PC-3 (cell line): ENCODE results near the gene MRPS10. TPM values are rescaled to one million over a fixed set of nuclear protein-coding genes. Genes with fewer than 3 reads are reported as not detected.
A peak's percentile ranks its signal among the peaks of the same experiment; 100 is the strongest.

ENCODE experiments used
- ATAC-seq: fragments of 200-7000 bp; cut with Tn5 transposase; 2 replicates; pipeline ENCODE4 v1.9.1; 2020; ENCODE audit warnings: mild to moderate bottlenecking, moderate library complexity
- BruUV-seq: library from RNA; stranded (reverse); fragments of 400-500 nt; replicated peaks from 2 replicates; lab custom pipeline; 2021; lab: Mats Ljungman, UMichigan
- CTCF ChIA-PET: fragments of 300-600 bp; sonication (Branson Sonifier 250); formaldehyde crosslinking; loops from one replicate; lab custom pipeline; 2022; ENCODE audit warnings: antibody characterized with exemption; lab: Charles Lee
- POLR2A ChIA-PET: fragments of 300-600 bp; sonication (Branson Sonifier 250); formaldehyde crosslinking; loops from one replicate; lab custom pipeline; 2022; ENCODE audit warnings: antibody characterized with exemption; ENCODE audit not compliant: unreplicated experiment; lab: Charles Lee
- DNase-seq: peaks from one replicate; pipeline ENCODE4 v3.0.0-alpha.2; 2015
- H2AFZ ChIP-seq: fragments of 300-600 bp; sonication (generic); 2 replicates; pipeline ENCODE4 v1.6.0; 2016; ENCODE audit warnings: antibody characterized with exemption, low read length
- H3F3A ChIP-seq: fragments of 300-600 bp; sonication (generic); one replicate; pipeline ENCODE4 v1.6.0; 2017; ENCODE audit warnings: antibody characterized with exemption, low read length, control low read depth, mild to moderate bottlenecking; ENCODE audit not compliant: unreplicated experiment
- H3K27ac ChIP-seq: fragments of 300-600 bp; sonication (generic); 2 replicates; pipeline ENCODE4 v1.5.1; 2016; ENCODE audit warnings: mild to moderate bottlenecking, low read length
- H3K27me3 ChIP-seq: fragments of 300-600 bp; sonication (generic); 2 replicates; pipeline ENCODE4 v1.6.1; 2016; ENCODE audit warnings: low read length, mixed read lengths
- H3K36me3 ChIP-seq: fragments of 300-600 bp; sonication (generic); 2 replicates; pipeline ENCODE4 v1.6.1; 2016; ENCODE audit warnings: low read depth, mixed run types, low read length, mixed read lengths
- H3K4me1 ChIP-seq: fragments of 300-600 bp; sonication (generic); 2 replicates; pipeline ENCODE4 v1.5.1; 2016; ENCODE audit warnings: low read length; ENCODE audit not compliant: insufficient read depth
- H3K4me2 ChIP-seq: fragments of 300-600 bp; sonication (generic); 2 replicates; pipeline ENCODE4 v1.6.0; 2016; ENCODE audit warnings: low read length
- H3K4me3 ChIP-seq: fragments of 300-600 bp; sonication (generic); 2 replicates; pipeline ENCODE4 v1.5.1; 2016; ENCODE audit warnings: mild to moderate bottlenecking, low read length, mixed read lengths
- H3K79me2 ChIP-seq: fragments of 300-600 bp; sonication (generic); 2 replicates; pipeline ENCODE4 v1.6.1; 2017; ENCODE audit warnings: low read length, mixed read lengths
- H3K9ac ChIP-seq: fragments of 300-600 bp; sonication (generic); 2 replicates; pipeline ENCODE4 v1.6.0; 2016; ENCODE audit warnings: mild to moderate bottlenecking, low read length
- H3K9me2 ChIP-seq: fragments of 300-600 bp; sonication (generic); replicated peaks from 2 replicates; pipeline ENCODE4 v1.6.1; 2016; ENCODE audit warnings: mixed run types, low read length, mixed read lengths
- H3K9me3 ChIP-seq: fragments of 300-600 bp; sonication (generic); 2 replicates; pipeline ENCODE4 v1.6.1; 2016; ENCODE audit warnings: low read length, mixed read lengths
- H4K20me1 ChIP-seq: fragments of 300-600 bp; sonication (generic); 2 replicates; pipeline ENCODE4 v1.6.1; 2016; ENCODE audit warnings: low read length, mixed read lengths
- EZH2 ChIP-seq: fragments of 300-600 bp; sonication (generic); IDR thresholded peaks from one replicate; pipeline ENCODE4 v1.6.1; 2017; ENCODE audit warnings: antibody characterized with exemption, mild to moderate bottlenecking, low read length; ENCODE audit not compliant: unreplicated experiment
- EZH2phosphoT487 ChIP-seq: fragments of 300-600 bp; sonication (generic); IDR thresholded peaks from 2 replicates; pipeline ENCODE4 v1.6.1; 2018; ENCODE audit warnings: mild to moderate bottlenecking, antibody characterized with exemption, low read length, borderline replicate concordance
- intact Hi-C: fragments of 100-400 bp; cut with micrococcal nuclease; formaldehyde crosslinking; loops from 2 replicates; pipeline ENCODE4 v1.9.0; 2023
- total RNA-seq: library from RNA; depleted of rRNA; stranded (reverse); fragments of >200 nt; gene quantifications from 2 replicates; pipeline ENCODE4 v1.2.3, GENCODE V29; 2014
- TF ChIP-seq, protein P1 (sequence below): fragments of 300-600 bp; sonication (generic); conservative IDR thresholded peaks from 2 replicates; pipeline ENCODE4 v1.5.1; 2017; ENCODE audit warnings: antibody characterized with exemption, low read depth, mild to moderate bottlenecking, low read length

The MRPS10 gene
- total RNA-seq, 1 experiment from 2014 or later = 82.1 TPM

DNA sequence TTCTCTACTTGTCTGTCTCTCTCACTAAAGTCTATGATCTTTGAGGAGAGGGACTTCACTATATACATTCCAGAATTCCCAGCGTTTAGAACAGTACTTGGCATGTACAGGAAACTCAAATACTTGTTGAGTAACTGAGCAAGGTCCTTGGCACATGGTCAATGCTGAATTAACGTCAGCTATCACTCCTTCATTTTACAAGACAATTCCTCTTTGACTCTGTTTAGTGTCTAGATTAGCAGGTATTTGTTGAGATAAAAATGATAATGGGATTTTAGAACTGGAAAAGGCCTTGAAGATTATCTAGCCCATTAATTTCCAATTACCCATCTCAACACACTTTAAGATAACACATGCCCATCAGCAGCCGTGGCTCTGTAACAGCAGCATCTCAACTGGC lies 16.3 kb downstream of the MRPS10 start:
- Histone ChIP-seq H3F3A (peaks cover 14% of the 10 kb centered on the region), H2AFZ (no peak overlapping the region), H3K9me3 (no peaks in the 10 kb centered on the region), H3K9me2 (no peaks in the 10 kb centered on the region), H3K9ac (peak overlapping the region; percentile 44; the same call in 1 of the 2 replicates), H3K4me2 (peak overlapping the region; percentile 5; the same call in 1 of the 2 replicates), H3K36me3 (peaks cover 12% of the 10 kb centered on the region), H4K20me1 (no peaks in the 10 kb centered on the region), H3K27me3 (no peaks in the 10 kb centered on the region), H3K4me3 (no peak overlapping the region), H3K79me2 (peaks cover 4% of the 10 kb centered on the region), H3K27ac (peak overlapping the region; percentile 88), H3K4me1 (peaks cover 71% of the 10 kb centered on the region)
- intact Hi-C loops = no loop called here
- no TSS peak for BruUV-seq
- DNase-seq (no peak), ATAC-seq (no peak)
- ChIA-PET POLR2A (no interaction called here), CTCF (no interaction called here)
- TF ChIP-seq EZH2 (no peak), EZH2phosphoT487 (no peak)
- TF ChIP-seq, protein P1, sequence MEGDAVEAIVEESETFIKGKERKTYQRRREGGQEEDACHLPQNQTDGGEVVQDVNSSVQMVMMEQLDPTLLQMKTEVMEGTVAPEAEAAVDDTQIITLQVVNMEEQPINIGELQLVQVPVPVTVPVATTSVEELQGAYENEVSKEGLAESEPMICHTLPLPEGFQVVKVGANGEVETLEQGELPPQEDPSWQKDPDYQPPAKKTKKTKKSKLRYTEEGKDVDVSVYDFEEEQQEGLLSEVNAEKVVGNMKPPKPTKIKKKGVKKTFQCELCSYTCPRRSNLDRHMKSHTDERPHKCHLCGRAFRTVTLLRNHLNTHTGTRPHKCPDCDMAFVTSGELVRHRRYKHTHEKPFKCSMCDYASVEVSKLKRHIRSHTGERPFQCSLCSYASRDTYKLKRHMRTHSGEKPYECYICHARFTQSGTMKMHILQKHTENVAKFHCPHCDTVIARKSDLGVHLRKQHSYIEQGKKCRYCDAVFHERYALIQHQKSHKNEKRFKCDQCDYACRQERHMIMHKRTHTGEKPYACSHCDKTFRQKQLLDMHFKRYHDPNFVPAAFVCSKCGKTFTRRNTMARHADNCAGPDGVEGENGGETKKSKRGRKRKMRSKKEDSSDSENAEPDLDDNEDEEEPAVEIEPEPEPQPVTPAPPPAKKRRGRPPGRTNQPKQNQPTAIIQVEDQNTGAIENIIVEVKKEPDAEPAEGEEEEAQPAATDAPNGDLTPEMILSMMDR = no peak

DNA sequence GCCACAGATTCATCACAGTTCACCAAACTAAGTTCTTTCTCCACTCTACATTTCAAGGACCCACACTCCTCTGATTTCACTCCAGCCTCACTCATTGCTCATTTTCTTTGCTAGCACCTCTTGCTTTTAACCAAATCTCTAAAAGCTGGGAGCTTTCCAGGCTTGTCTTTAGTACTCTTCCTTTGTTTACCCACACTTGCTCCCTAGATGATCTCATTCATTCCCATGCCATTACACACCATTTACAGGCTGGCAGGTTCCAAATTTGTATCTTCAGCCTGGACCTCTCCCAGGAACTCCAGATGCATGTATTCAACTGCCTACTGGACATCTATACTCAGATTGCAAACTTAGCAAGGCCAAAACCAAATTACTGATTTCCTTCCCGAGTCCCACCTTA lies 17.6 kb downstream of the MRPS10 start:
- H3K9me2 ChIP-seq = no peaks in the 10 kb centered on the region
- no peaks in the 10 kb centered on the region for H3K79me2 ChIP-seq
- no peaks in the 10 kb centered on the region for H3K9me3 ChIP-seq
- H3K36me3 ChIP-seq = peaks cover 7% of the 10 kb centered on the region; the same call in 1 of the 2 replicates
- POLR2A ChIA-PET = no interaction called here
- peaks cover 59% of the 10 kb centered on the region for H3K4me1 ChIP-seq
- H3K27ac ChIP-seq = peak overlapping the region; percentile 88
- no peak overlapping the region for H2AFZ ChIP-seq
- DNase-seq (peak; percentile 96), ATAC-seq (peak; percentile 63)
- no peaks in the 10 kb centered on the region for H3K27me3 ChIP-seq
- TF ChIP-seq, protein P1 = no peak
- TF ChIP-seq EZH2phosphoT487 = no peak
- TF ChIP-seq EZH2 = no peak
- peak overlapping the region; percentile 60 for H3K9ac ChIP-seq
- CTCF ChIA-PET = interaction anchor here (0.5 to 0.7 kb wide), 4 partner anchors 12 to 31 kb away, joined by 3 to 4 read pairs (median 3); no protein-coding TSS in a partner anchor
- H4K20me1 ChIP-seq = no peaks in the 10 kb centered on the region
- no peak overlapping the region for H3K4me3 ChIP-seq
- intact Hi-C loops = no loop called here
- BruUV-seq = no TSS peak
- H3F3A ChIP-seq = peaks cover 11% of the 10 kb centered on the region
- H3K4me2 ChIP-seq = peak overlapping the region; percentile 43
